GM12878 (cell line): Measurements from ENCODE around the gene P3H2. TPM values are rescaled to one million over a fixed set of nuclear protein-coding genes. Genes with fewer than 3 reads are reported as not detected.
A peak's percentile ranks its signal among the peaks of the same experiment; 100 is the strongest.

Source experiments
- ATAC-seq: fragments of 200-7000 bp; cut with Tn5 transposase; 3 replicates; pipeline ENCODE4 v1.9.1; 2020; ENCODE audit warnings: mild to moderate bottlenecking, moderate library complexity
- BruUV-seq: library from RNA; stranded (reverse); fragments of 400-500 nt; replicated peaks from 2 replicates; lab custom pipeline; 2021; lab: Mats Ljungman, UMichigan
- CTCF ChIA-PET: fragments of 300-600 bp; sonication (Branson Sonifier 250); formaldehyde crosslinking; extraction: SDS; loops from one replicate; lab custom pipeline; 2021; ENCODE audit warnings: inconsistent platforms; lab: Yijun Ruan, JAX
- POLR2A ChIA-PET: fragments of 350-600 bp; formaldehyde crosslinking; extraction: SDS; loops from one replicate; lab custom pipeline; 2021; ENCODE audit warnings: inconsistent platforms; lab: Charles Lee
- RAD21 ChIA-PET: fragments of 300-600 bp; sonication (Branson Sonifier 250); formaldehyde crosslinking; loops from one replicate; lab custom pipeline; 2023; ENCODE audit warnings: antibody characterized with exemption; ENCODE audit not compliant: unreplicated experiment; lab: Charles Lee
- SMC1A ChIA-PET: fragments of 300-600 bp; sonication (Branson Sonifier 250); formaldehyde crosslinking; loops from one replicate; lab custom pipeline; 2023; ENCODE audit not compliant: unreplicated experiment, uncharacterized antibody; lab: Charles Lee
- DNase-seq: peaks from one replicate; pipeline ENCODE4 v3.0.0-alpha.2; 2011; ENCODE audit warnings: low read depth, low spot score
- FAIRE-seq: peaks from 3 replicates; lab custom pipeline; 2011; peaks lifted over from hg19 to GRCh38; lab: Jason Lieb, UNC
- H2AFZ ChIP-seq: 2 replicates; pipeline ENCODE4 v1.6.0; 2011; ENCODE audit warnings: low read depth, low read length, control low read depth; ENCODE audit not compliant: control insufficient read depth
- H3K27ac ChIP-seq: 2 replicates; pipeline ENCODE4 v1.5.1; 2011; ENCODE audit warnings: control low read depth; ENCODE audit not compliant: control insufficient read depth, insufficient read depth
- H3K27me3 ChIP-seq, 2 experiments: replicated peaks in 1 of 2; 2 replicates each; pipeline versions ENCODE4 v1.6.0 to v1.6.1; 2011; ENCODE audit warnings: low read length in 1 of 2; ENCODE audit not compliant: control insufficient read depth in 2 of 2, insufficient read depth in 2 of 2
- H3K36me3 ChIP-seq, 2 experiments: 2 replicates each; pipeline ENCODE4 v1.5.1; 2011; ENCODE audit warnings: low read length in 1 of 2; ENCODE audit not compliant: control insufficient read depth in 2 of 2, insufficient read depth in 2 of 2
- H3K4me1 ChIP-seq: 2 replicates; pipeline ENCODE4 v1.6.1; 2011; ENCODE audit warnings: mild to moderate bottlenecking, low read length, moderate library complexity, mixed read lengths; ENCODE audit not compliant: control insufficient read depth, insufficient read depth
- H3K4me2 ChIP-seq: 2 replicates; pipeline ENCODE4 v1.6.0; 2011; ENCODE audit warnings: control low read depth; ENCODE audit not compliant: control insufficient read depth, insufficient read depth
- H3K4me3 ChIP-seq: fragments of 200-600 bp; sonication (generic); 2 replicates; pipeline ENCODE4 v1.5.1; 2016
- H3K79me2 ChIP-seq: 2 replicates; pipeline ENCODE4 v1.6.0; 2011; ENCODE audit warnings: low read length; ENCODE audit not compliant: control insufficient read depth, insufficient read depth
- H3K9ac ChIP-seq: 2 replicates; pipeline ENCODE4 v1.8.0; 2011; ENCODE audit warnings: low read length, control low read depth, mixed read lengths; ENCODE audit not compliant: control insufficient read depth, insufficient read depth
- H3K9me3 ChIP-seq: replicated peaks from 3 replicates; pipeline ENCODE4 v1.5.1; 2011; ENCODE audit warnings: mild to moderate bottlenecking, low read length; ENCODE audit not compliant: control insufficient read depth, insufficient read depth
- H4K20me1 ChIP-seq: 2 replicates; pipeline ENCODE4 v1.6.0; 2011; ENCODE audit not compliant: control insufficient read depth, insufficient read depth
- ASH2L ChIP-seq: fragments of 300-600, 200-600 bp; sonication (generic); IDR thresholded peaks from 2 replicates; pipeline ENCODE4 v1.6.1; 2017; ENCODE audit warnings: low read depth, mild to moderate bottlenecking, borderline replicate concordance
- EGR1 ChIP-seq, 2 experiments: IDR thresholded peaks; 1 replicate in 1 of 2; 2 replicates in 1 of 2; pipeline ENCODE4 v1.6.1; 2011 to 2012; ENCODE audit warnings: low read depth in 2 of 2, low read length in 2 of 2, borderline replicate concordance in 1 of 2, mild to moderate bottlenecking in 1 of 2, moderate library complexity in 1 of 2
- EZH2 ChIP-seq: IDR thresholded peaks from 2 replicates; pipeline ENCODE4 v1.6.1; 2012; ENCODE audit warnings: low read depth, mild to moderate bottlenecking, control low read depth, inconsistent platforms, low read length, borderline replicate concordance; ENCODE audit not compliant: control insufficient read depth
- HDGF ChIP-seq: fragments of 450-650 bp; IDR thresholded peaks from 2 replicates; pipeline ENCODE4 v1.6.1; 2016; ENCODE audit warnings: antibody characterized with exemption
- PAX8 ChIP-seq: fragments of 450-650 bp; IDR thresholded peaks from 2 replicates; pipeline ENCODE4 v1.6.1; 2017; ENCODE audit warnings: mild to moderate bottlenecking, moderate library complexity
- RB1 ChIP-seq: fragments of 450-650 bp; formaldehyde crosslinking; IDR thresholded peaks from 2 replicates; pipeline ENCODE4 v1.6.1; 2017; ENCODE audit warnings: mild to moderate bottlenecking, borderline replicate concordance
- SMC3 ChIP-seq: IDR thresholded peaks from 2 replicates; pipeline ENCODE4 v1.6.1; 2011; ENCODE audit warnings: low read length, improper control_type of control experiment, borderline replicate concordance
- SUZ12 ChIP-seq: fragments of 200-600 bp; sonication (generic); IDR thresholded peaks from one replicate; pipeline ENCODE4 v1.6.1; 2018; ENCODE audit warnings: antibody characterized with exemption, mild to moderate bottlenecking; ENCODE audit not compliant: unreplicated experiment
- TARDBP ChIP-seq: IDR thresholded peaks from 2 replicates; pipeline ENCODE4 v1.6.1; 2016; ENCODE audit warnings: borderline replicate concordance
- USF1 ChIP-seq: IDR thresholded peaks from 2 replicates; pipeline ENCODE4 v1.6.1; 2011; ENCODE audit warnings: borderline replicate concordance, low read depth, mild to moderate bottlenecking, moderate library complexity, mixed read lengths, low read length; ENCODE audit not compliant: insufficient read depth; ENCODE audit errors: extremely low read length
- YBX1 ChIP-seq: fragments of 450-650 bp; IDR thresholded peaks from 2 replicates; pipeline ENCODE4 v1.6.1; 2016; ENCODE audit warnings: antibody characterized with exemption
- ZNF274 ChIP-seq: IDR thresholded peaks from one replicate; pipeline ENCODE4 v1.8.0; 2011; ENCODE audit not compliant: insufficient read length, insufficient read depth
- ZNF687 ChIP-seq: fragments of 450-650 bp; IDR thresholded peaks from 2 replicates; pipeline ENCODE4 v1.6.1; 2017; ENCODE audit warnings: mild to moderate bottlenecking, moderate library complexity
- WGBS: methylation state at CpG from one replicate; pipeline ENCODE4 v1.1.6; 2016; ENCODE audit warnings: low lambda C conversion rate; ENCODE audit not compliant: insufficient replicate concordance, insufficient coverage; ENCODE audit errors: missing lambda C conversion rate; 5-methylcytosine and 5-hydroxymethylcytosine counted together
- in situ Hi-C: fragments of 300-500 bp; cut with MboI; formaldehyde crosslinking; loops from 9 replicates; pipeline ENCODE4 v1.14.3; 2018; ENCODE audit warnings: mixed read lengths
- intact Hi-C: fragments of 100-400 bp; cut with micrococcal nuclease; formaldehyde crosslinking; loops from one replicate; pipeline ENCODE4 v1.14.2; 2022; ENCODE audit not compliant: unreplicated experiment
- polyA plus RNA-seq, 11 experiments: library from polyadenylated mRNA; depleted of rRNA in 4 of 11; unstranded in 6 of 11; stranded (reverse) in 5 of 11; fragments of >200 nt; fragmentation: Nextera tagmentation in 4 of 11; fragmentation: Illumina TruSeq in 1 of 11; extraction: Ambion mirVana in 4 of 11; extraction: Trizol in 1 of 11; gene quantifications; 1 replicate in 1 of 11; 2 replicates in 10 of 11; pipeline versions ENCODE4 v1.2.1 to v1.2.3, GENCODE V29; 2011 to 2016; ENCODE audit warnings: inconsistent platforms in 2 of 11, missing spikeins in 2 of 11, low read depth in 1 of 11
- total RNA-seq, 4 experiments: library from RNA; depleted of rRNA in 3 of 4; stranded (reverse); fragments of >200 nt in 3 of 4; fragmentation: Illumina TruSeq in 1 of 4; extraction: Trizol in 1 of 4; gene quantifications; 2 replicates each; pipeline versions ENCODE4 v1.2.1 to v1.2.3, GENCODE V29; 2013 to 2021

P3H2 gene
- total and polyA plus RNA-seq, 10 of the 15 experiments (the other 5 are each of a cell fraction or from before 2014, with no cell fraction given): 27.0 to 97.6 (median 83.2) TPM

- 51% methylated on average over 4 of the region's 4 CpGs for WGBS
- no peak for FAIRE-seq
- ATAC-seq: peak; percentile 32; the same call in 1 of the 3 replicates
- H3K36me3 ChIP-seq: no peaks in the 10 kb centered on the region
- no peak for DNase-seq
- RAD21 ChIA-PET: interaction anchor here (0.8 to 1.1 kb wide), 2 partner anchors 10 to 28 kb away, joined by 3 read pairs; no protein-coding TSS in a partner anchor
- no peak overlapping the region for H3K4me2 ChIP-seq
- H2AFZ ChIP-seq: no peak overlapping the region
- POLR2A ChIA-PET: no interaction called here
- no peaks in the 10 kb centered on the region for H3K4me1 ChIP-seq
- no peaks in the 10 kb centered on the region for H4K20me1 ChIP-seq
- no peak overlapping the region for H3K9ac ChIP-seq
- no peaks in the 10 kb centered on the region for H3K27me3 ChIP-seq
- in situ Hi-C loops: no loop called here
- H3K27ac ChIP-seq: no peak overlapping the region
- H3K9me3 ChIP-seq: no peaks in the 10 kb centered on the region
- CTCF ChIA-PET: interaction anchor here (0.5 to 1.3 kb wide), 2 partner anchors 15 to 115 kb away, joined by 3 read pairs; no protein-coding TSS in a partner anchor
- H3K4me3 ChIP-seq: no peak overlapping the region
- no TSS peak for BruUV-seq
- SMC1A ChIA-PET: interaction anchor here (0.9 to 2.1 kb wide), 3 partner anchors 9 to 21 kb away, joined by 3 to 8 read pairs (median 6); no protein-coding TSS in a partner anchor
- H3K79me2 ChIP-seq: no peaks in the 10 kb centered on the region
- TF ChIP-seq EGR1 (IDR thresholded peaks at IDR 0.05; ENCODE audit: borderline replicate concordance in 1 of 2, low read depth in 2 of 2, low read length in 2 of 2) (no peak), YBX1 (no peak), HDGF (no peak), EZH2 (no peak), USF1 (no peak), SUZ12 (no peak), RB1 (no peak), ZNF274 (no peak), TARDBP (no peak), PAX8 (no peak), ASH2L (no peak), ZNF687 (no peak), SMC3 (no peak)
- intact Hi-C loops: no loop called here
Measured at GRCh38 chr3:190053919-190054672, 66.6 kb downstream of the P3H2 start.
